Loucy (cell line): Measurements from ENCODE around the gene CIC.

Experiments
- H2AFZ ChIP-seq: fragments of 200-600 bp; sonication (generic); 2 replicates; pipeline ENCODE4 v1.6.0; 2016; ENCODE audit warnings: antibody characterized with exemption, mild to moderate bottlenecking, low read length, moderate library complexity
- H3F3A ChIP-seq: fragments of 200-600 bp; 2 replicates; pipeline ENCODE4 v1.6.0; 2016; ENCODE audit warnings: antibody characterized with exemption, low read depth, mild to moderate bottlenecking
- H3K27me3 ChIP-seq: fragments of 200-600 bp; sonication (generic); 2 replicates; pipeline ENCODE4 v1.6.1; 2014; ENCODE audit warnings: low read length, mild to moderate bottlenecking; ENCODE audit not compliant: insufficient read depth, poor library complexity, severe bottlenecking
- H3K36me3 ChIP-seq: fragments of 200-600 bp; sonication (generic); 2 replicates; pipeline ENCODE4 v1.6.1; 2016; ENCODE audit warnings: low read length; ENCODE audit not compliant: insufficient read depth
- H3K4me1 ChIP-seq: fragments of 200-600 bp; sonication (generic); 2 replicates; pipeline ENCODE4 v1.5.1; 2014; ENCODE audit warnings: low read length, mild to moderate bottlenecking; ENCODE audit not compliant: insufficient read depth, poor library complexity, severe bottlenecking
- H3K4me2 ChIP-seq: fragments of 200-600 bp; sonication (generic); 2 replicates; pipeline ENCODE4 v1.6.0; 2014; ENCODE audit warnings: antibody characterized with exemption, low read length, low read depth, mild to moderate bottlenecking; ENCODE audit not compliant: poor library complexity, severe bottlenecking
- H3K4me3 ChIP-seq: fragments of 200-600 bp; sonication (generic); 2 replicates; pipeline ENCODE4 v1.5.1; 2014; ENCODE audit warnings: low read length, mild to moderate bottlenecking, mixed read lengths; ENCODE audit not compliant: poor library complexity, severe bottlenecking
- H3K79me2 ChIP-seq: fragments of 200-600 bp; sonication (generic); 2 replicates; pipeline ENCODE4 v1.6.1; 2014; ENCODE audit warnings: low read length; ENCODE audit not compliant: insufficient read depth
- H3K9ac ChIP-seq: fragments of 200-600 bp; sonication (generic); 2 replicates; pipeline ENCODE4 v1.6.0; 2014; ENCODE audit warnings: mild to moderate bottlenecking, low read depth, low read length, moderate library complexity; ENCODE audit not compliant: poor library complexity, severe bottlenecking
- H3K9me2 ChIP-seq: fragments of 200-600 bp; sonication (generic); replicated peaks from 2 replicates; pipeline ENCODE4 v1.6.1; 2016; ENCODE audit warnings: low read depth, low read length, mixed read lengths
- H3K9me3 ChIP-seq: fragments of 200-600 bp; sonication (generic); 2 replicates; pipeline ENCODE4 v1.6.1; 2014; ENCODE audit warnings: mild to moderate bottlenecking, antibody characterized with exemption, low read length, low read depth; ENCODE audit not compliant: insufficient read depth
- H4K20me1 ChIP-seq: fragments of 200-600 bp; sonication (generic); 2 replicates; pipeline ENCODE4 v1.6.0; 2014; ENCODE audit warnings: antibody characterized with exemption, low read length, mild to moderate bottlenecking; ENCODE audit not compliant: insufficient read depth, poor library complexity, severe bottlenecking
- EZH2phosphoT487 ChIP-seq: fragments of 200-600 bp; IDR thresholded peaks from 2 replicates; pipeline ENCODE4 v1.6.1; 2018; ENCODE audit warnings: antibody characterized with exemption, mild to moderate bottlenecking, moderate library complexity, borderline replicate concordance
- TF ChIP-seq, protein P1 (sequence below): fragments of 200-600 bp; sonication (generic); conservative IDR thresholded peaks from 2 replicates; pipeline ENCODE4 v1.5.1; 2014; ENCODE audit warnings: mild to moderate bottlenecking, antibody characterized with exemption, low read length

The CIC gene

DNA sequence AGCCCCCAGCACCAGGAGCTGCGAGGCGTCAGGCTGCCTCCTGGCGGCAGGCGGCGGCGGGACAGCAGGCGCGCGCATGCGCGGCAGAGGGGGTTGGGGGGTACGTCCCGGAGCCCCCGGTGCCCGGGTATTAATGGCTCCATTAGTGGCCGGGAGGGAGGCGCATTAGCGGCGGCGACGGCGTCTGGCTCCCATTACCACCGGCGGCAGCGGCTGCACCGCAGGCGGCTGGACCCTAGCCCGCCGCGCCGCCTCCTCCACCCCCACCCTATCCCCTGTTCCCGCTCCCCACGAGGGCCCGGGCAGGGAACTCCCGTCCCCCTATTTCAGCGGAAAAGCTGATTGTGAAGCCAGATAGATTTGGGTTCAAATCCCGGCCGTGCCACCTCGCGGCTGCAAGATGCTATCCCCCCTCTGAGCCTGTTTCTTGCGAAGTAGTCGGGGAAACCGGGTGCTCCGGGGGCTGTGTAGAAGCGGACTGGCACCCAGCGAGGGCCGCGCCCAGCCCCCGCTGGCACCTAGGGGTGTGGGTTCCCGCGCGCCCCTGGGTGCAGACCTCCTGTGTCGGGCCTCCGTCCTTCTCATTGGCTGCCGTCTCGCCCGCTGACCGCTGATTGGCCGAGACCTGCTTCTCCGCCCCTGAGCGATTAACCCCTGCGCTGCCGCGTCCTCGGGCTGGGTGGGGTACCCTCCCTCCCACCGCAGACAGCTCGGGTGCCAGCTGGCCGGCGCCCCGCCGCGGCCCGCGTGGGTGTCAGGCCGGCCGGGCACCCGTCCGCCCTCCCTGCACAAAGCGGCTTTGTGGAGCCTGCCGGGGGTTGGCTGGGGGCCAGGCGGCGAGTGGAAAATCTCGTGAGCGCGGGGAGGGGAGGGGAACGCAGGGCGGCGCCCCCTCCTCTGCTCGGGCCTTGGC, 11.1 kb downstream of the CIC start:
- no peaks in the 10 kb centered on the region for H3K9me2 ChIP-seq
- H3K27me3 ChIP-seq, result no peaks in the 10 kb centered on the region
- peaks cover 7% of the 10 kb centered on the region for H4K20me1 ChIP-seq
- H3K4me1 ChIP-seq, result peaks cover 41% of the 10 kb centered on the region
- H3F3A ChIP-seq, result peaks cover 5% of the 10 kb centered on the region; the same call in 1 of the 2 replicates
- H3K4me2 ChIP-seq, result peak overlapping the region; percentile 87
- peaks cover 22% of the 10 kb centered on the region for H3K79me2 ChIP-seq
- TF ChIP-seq EZH2phosphoT487, result no peak
- TF ChIP-seq, protein P1, sequence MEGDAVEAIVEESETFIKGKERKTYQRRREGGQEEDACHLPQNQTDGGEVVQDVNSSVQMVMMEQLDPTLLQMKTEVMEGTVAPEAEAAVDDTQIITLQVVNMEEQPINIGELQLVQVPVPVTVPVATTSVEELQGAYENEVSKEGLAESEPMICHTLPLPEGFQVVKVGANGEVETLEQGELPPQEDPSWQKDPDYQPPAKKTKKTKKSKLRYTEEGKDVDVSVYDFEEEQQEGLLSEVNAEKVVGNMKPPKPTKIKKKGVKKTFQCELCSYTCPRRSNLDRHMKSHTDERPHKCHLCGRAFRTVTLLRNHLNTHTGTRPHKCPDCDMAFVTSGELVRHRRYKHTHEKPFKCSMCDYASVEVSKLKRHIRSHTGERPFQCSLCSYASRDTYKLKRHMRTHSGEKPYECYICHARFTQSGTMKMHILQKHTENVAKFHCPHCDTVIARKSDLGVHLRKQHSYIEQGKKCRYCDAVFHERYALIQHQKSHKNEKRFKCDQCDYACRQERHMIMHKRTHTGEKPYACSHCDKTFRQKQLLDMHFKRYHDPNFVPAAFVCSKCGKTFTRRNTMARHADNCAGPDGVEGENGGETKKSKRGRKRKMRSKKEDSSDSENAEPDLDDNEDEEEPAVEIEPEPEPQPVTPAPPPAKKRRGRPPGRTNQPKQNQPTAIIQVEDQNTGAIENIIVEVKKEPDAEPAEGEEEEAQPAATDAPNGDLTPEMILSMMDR, result peak; percentile 82
- H3K9ac ChIP-seq, result peak overlapping the region; percentile 76
- peak overlapping the region; percentile 74 for H3K4me3 ChIP-seq
- no peaks in the 10 kb centered on the region for H3K36me3 ChIP-seq
- no peaks in the 10 kb centered on the region for H3K9me3 ChIP-seq
- H2AFZ ChIP-seq, result peak overlapping the region; percentile 49

DNA sequence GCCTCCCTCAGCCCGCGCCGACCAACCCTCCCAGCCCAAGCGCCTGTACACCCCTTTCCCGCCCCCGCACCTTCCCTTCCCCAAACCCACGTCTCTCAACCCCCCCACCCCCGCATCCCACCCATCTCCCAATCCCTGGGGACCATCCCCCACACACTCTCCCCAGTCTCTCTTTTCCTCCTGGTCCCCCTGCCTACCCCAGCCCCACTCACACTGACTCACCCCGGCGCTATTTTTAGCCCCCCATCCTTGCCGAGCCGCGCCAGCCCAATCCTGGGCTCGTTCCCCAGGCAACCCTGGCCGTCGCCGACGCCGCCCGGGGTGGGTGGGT, 11.7 kb downstream of the CIC start:
- peaks cover 28% of the 10 kb centered on the region for H3K79me2 ChIP-seq
- H3K9me3 ChIP-seq, result no peaks in the 10 kb centered on the region
- TF ChIP-seq, protein P1, result no peak
- no peak for TF ChIP-seq EZH2phosphoT487
- no peaks in the 10 kb centered on the region for H3K36me3 ChIP-seq
- peak overlapping the region; percentile 37; the same call in 1 of the 2 replicates for H2AFZ ChIP-seq
- peak overlapping the region; percentile 76 for H3K9ac ChIP-seq
- peak overlapping the region; percentile 74 for H3K4me3 ChIP-seq
- H3F3A ChIP-seq, result peaks cover 5% of the 10 kb centered on the region; the same call in 1 of the 2 replicates
- no peaks in the 10 kb centered on the region for H3K9me2 ChIP-seq
- peaks cover 47% of the 10 kb centered on the region for H3K4me1 ChIP-seq
- peak overlapping the region; percentile 87 for H3K4me2 ChIP-seq
- no peaks in the 10 kb centered on the region for H3K27me3 ChIP-seq
- peaks cover 13% of the 10 kb centered on the region for H4K20me1 ChIP-seq

DNA sequence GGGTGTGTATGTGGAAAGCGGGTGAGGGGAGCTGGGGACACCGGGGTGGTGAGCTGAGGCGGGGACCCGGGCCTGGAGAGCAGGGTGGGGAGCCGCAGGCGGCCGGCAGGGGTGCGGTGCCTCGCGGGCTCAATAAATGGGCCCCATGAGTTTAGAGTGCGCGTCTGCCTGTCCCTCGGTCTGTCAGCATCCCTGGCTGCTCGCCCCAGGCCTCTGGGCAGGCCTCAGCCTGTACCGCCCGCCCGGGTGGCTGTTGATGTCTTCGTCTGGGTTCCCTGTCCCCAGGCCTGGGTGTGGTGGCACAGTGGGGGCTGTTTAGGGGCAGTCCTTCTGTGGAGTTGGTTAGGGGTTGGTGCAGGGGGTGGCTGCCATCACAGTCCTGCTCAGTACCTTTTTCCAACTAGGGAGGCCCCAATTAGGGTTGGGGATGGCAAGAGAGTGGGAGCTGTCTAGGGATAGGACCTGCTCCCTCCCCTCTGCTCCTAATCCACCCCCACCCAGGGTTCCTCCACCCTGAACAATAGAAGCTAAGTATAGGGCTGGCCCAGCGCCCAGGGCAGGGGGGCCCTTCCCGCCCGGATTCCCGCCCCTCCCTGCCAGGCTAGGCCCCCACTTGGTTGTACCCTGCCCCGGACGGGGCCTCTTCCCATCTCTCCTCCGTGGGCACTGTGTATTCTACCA, 12.2 kb downstream of the CIC start:
- H2AFZ ChIP-seq, result no peak overlapping the region
- peak overlapping the region; percentile 87 for H3K4me2 ChIP-seq
- peak overlapping the region; percentile 74 for H3K4me3 ChIP-seq
- no peak for TF ChIP-seq EZH2phosphoT487
- TF ChIP-seq, protein P1, result no peak
- H3K9ac ChIP-seq, result peak overlapping the region; percentile 76
- no peaks in the 10 kb centered on the region for H3K36me3 ChIP-seq
- peaks cover 33% of the 10 kb centered on the region for H3K79me2 ChIP-seq
- peaks cover 5% of the 10 kb centered on the region; the same call in 1 of the 2 replicates for H3F3A ChIP-seq
- no peaks in the 10 kb centered on the region for H3K9me2 ChIP-seq
- H3K4me1 ChIP-seq, result peaks cover 52% of the 10 kb centered on the region
- H4K20me1 ChIP-seq, result peaks cover 17% of the 10 kb centered on the region
- no peaks in the 10 kb centered on the region for H3K27me3 ChIP-seq
- H3K9me3 ChIP-seq, result no peaks in the 10 kb centered on the region
